ENCODE results near the gene ERN1. TPM values are rescaled to one million over a fixed set of nuclear protein-coding genes. Genes with fewer than 3 reads are reported as not detected.

ERN1 gene
- total and polyA plus RNA-seq, 2 of the 8 experiments (the other 6 are each of a cell fraction or from before 2014, with no cell fraction given): 1.8 to 3.9 TPM

DNA sequence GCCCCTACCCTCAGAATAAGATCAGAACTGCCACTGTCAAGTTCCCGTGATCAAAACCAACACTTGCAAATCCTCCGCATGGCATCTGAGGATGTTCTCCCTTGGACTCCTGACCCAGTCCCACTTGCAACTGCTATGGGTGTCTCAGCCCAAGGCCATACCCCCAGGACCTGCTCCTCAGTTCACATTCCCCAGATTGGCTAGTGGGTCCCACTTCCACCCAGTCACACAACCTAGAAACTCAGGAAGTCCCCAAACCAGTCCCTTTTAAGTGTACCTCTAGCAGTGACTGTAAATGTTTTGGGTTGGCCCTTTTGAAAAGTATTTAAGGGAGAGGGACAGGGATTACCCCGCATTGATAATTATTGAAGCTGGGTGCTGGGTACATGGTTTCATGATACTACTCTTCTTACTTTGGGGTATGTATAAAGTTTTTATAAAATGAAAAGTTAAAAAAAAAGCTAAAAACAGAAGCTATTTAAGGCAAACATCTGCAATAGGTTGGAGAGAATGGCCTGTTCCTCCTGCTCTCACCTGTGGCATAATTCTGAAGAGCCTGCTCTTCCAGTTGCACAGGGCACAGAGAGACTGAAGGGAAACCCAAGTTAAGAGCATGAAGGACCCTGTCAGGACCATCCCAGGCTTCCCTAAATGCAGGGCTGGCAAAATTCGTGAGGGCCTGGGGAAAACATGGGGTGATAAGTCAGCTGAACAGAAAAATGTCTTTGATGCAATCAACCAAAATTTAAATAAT, 42.5 kb downstream of the ERN1 start:
- 94% methylated on average over 4 of the region's 4 CpGs; no CpG with 5 or more reads in 1 of the 2 experiments for WGBS, 2 experiments (ENCODE audit: extremely low coverage in 1 of 2, insufficient coverage in 1 of 2, insufficient read length in 1 of 2, insufficient replicate concordance in 2 of 2, low coverage in 1 of 2, low lambda C conversion rate in 2 of 2, missing lambda C conversion rate in 1 of 2)
- H3K9me3 ChIP-seq (ENCODE audit: insufficient read depth in 2 of 2, low read depth in 1 of 2, low read length in 1 of 2): no peaks in the 10 kb centered on the region
- H3K23me2 ChIP-seq (ENCODE audit: low read depth, low read length): no peaks in the 10 kb centered on the region
- no peak overlapping the region for H3K4me3 ChIP-seq (ENCODE audit: extremely low read depth in 1 of 4, insufficient read depth in 2 of 4, low read depth in 3 of 4, low read length in 4 of 4)
- H2BK5ac ChIP-seq (ENCODE audit: low read depth, low read length): no peak overlapping the region
- H3K14ac ChIP-seq (ENCODE audit: insufficient read length): no peak overlapping the region
- H3K27me3 ChIP-seq (replicated peaks in 1 of 4; ENCODE audit: control insufficient read depth in 3 of 4, extremely low read depth in 1 of 4, insufficient read depth in 3 of 4, low read length in 3 of 4): no peaks in the 10 kb centered on the region; a peak in 1 of 7 replicates
- no peak overlapping the region for H3K23ac ChIP-seq (ENCODE audit: insufficient read length)
- H3K56ac ChIP-seq (replicated peaks; ENCODE audit: insufficient read length, low read depth, low read length): no peak overlapping the region
- no peak overlapping the region for H2BK15ac ChIP-seq (ENCODE audit: low read length)
- no peak for DNase-seq (ENCODE audit: low read depth in 1 of 2, low spot score in 2 of 2)
- ChIA-PET POLR2A (ENCODE audit: partially characterized antibody) (interaction anchor here (3.7 kb wide), 1 partner anchor 59 kb away, joined by 17 read pairs; no protein-coding TSS in a partner anchor), CTCF (ENCODE audit: partially characterized antibody) (interaction anchor here (0.7 to 3.2 kb wide), 8 partner anchors 9 to 219 kb away, joined by 3 to 15 read pairs (median 3); no protein-coding TSS in a partner anchor)
- H2BK12ac ChIP-seq (ENCODE audit: low read depth, low read length): no peak overlapping the region
- H3K18ac ChIP-seq (ENCODE audit: extremely low read depth, low read length): no peak overlapping the region
- no peak overlapping the region for H4K91ac ChIP-seq (replicated peaks; ENCODE audit: insufficient read length, low read length)
- H3K27ac ChIP-seq (ENCODE audit: low read depth, low read length): no peak overlapping the region
- no peak overlapping the region for H3K4ac ChIP-seq (replicated peaks; ENCODE audit: insufficient read length, low read depth, low read length)
- H3K4me2 ChIP-seq (ENCODE audit: insufficient read depth in 1 of 2, low read depth in 2 of 2, low read length in 2 of 2): no peak overlapping the region
- no peak overlapping the region for H2AFZ ChIP-seq (ENCODE audit: low read length)
- FAIRE-seq: no peak
- no peaks in the 10 kb centered on the region for H3K36me3 ChIP-seq (ENCODE audit: control insufficient read depth in 2 of 4, insufficient read depth in 4 of 4, low read length in 3 of 4)
- H4K8ac ChIP-seq (ENCODE audit: extremely low read depth, insufficient read depth, low read length): 0 out of 2 replicates have a peak overlapping the region, but pooled peaks have one; percentile 6
- H3K79me1 ChIP-seq (ENCODE audit: low read depth, low read length): no peaks in the 10 kb centered on the region
- H3K9ac ChIP-seq (replicated peaks in 1 of 4; ENCODE audit: extremely low read depth in 1 of 4, low read depth in 3 of 4, low read length in 3 of 4): no peak overlapping the region
- no peaks in the 10 kb centered on the region for H3K79me2 ChIP-seq (ENCODE audit: control insufficient read depth in 1 of 2, insufficient read depth in 2 of 2, low read length in 2 of 2)
- no peaks in the 10 kb centered on the region for H4K20me1 ChIP-seq (replicated peaks in 1 of 2; ENCODE audit: control insufficient read depth in 1 of 2, insufficient read depth in 2 of 2, low read length in 2 of 2)
- H3K4me1 ChIP-seq (replicated peaks in 1 of 4; ENCODE audit: control insufficient read depth in 3 of 4, insufficient read depth in 4 of 4, low read length in 3 of 4): peaks cover 0 to 7% (median 0%) of the 10 kb centered on the region in 4 experiments; a peak in 2 of 7 replicates
- no peak overlapping the region for H2AK5ac ChIP-seq (ENCODE audit: low read depth, low read length)
- H2BK120ac ChIP-seq (replicated peaks; ENCODE audit: low read depth, low read length): no peak overlapping the region
- H2BK20ac ChIP-seq (ENCODE audit: low read length): no peak overlapping the region
- H4K5ac ChIP-seq (ENCODE audit: insufficient read length, low read depth, low read length): no peak overlapping the region
- TF ChIP-seq CBX5 (IDR thresholded peaks at IDR 0.05; ENCODE audit: low read depth, low read length): no peak
- TF ChIP-seq, protein P1, sequence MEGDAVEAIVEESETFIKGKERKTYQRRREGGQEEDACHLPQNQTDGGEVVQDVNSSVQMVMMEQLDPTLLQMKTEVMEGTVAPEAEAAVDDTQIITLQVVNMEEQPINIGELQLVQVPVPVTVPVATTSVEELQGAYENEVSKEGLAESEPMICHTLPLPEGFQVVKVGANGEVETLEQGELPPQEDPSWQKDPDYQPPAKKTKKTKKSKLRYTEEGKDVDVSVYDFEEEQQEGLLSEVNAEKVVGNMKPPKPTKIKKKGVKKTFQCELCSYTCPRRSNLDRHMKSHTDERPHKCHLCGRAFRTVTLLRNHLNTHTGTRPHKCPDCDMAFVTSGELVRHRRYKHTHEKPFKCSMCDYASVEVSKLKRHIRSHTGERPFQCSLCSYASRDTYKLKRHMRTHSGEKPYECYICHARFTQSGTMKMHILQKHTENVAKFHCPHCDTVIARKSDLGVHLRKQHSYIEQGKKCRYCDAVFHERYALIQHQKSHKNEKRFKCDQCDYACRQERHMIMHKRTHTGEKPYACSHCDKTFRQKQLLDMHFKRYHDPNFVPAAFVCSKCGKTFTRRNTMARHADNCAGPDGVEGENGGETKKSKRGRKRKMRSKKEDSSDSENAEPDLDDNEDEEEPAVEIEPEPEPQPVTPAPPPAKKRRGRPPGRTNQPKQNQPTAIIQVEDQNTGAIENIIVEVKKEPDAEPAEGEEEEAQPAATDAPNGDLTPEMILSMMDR (IDR thresholded peaks at IDR 0.05; ENCODE audit: control extremely low read depth in 1 of 3, insufficient read depth in 1 of 3, low read depth in 1 of 3, low read length in 3 of 3): no peak
- TF ChIP-seq KDM5A (IDR thresholded peaks at IDR 0.05; ENCODE audit: low read length): no peak
